HuH-7.5 (cell line): ENCODE data around the gene SPINT1.

Experiments
- DNase-seq: peaks from one replicate; pipeline ENCODE4 v3.0.0; 2011; ENCODE audit warnings: low spot score

The SPINT1 gene

GRCh38 chr15:40893019-40893670, 49.3 kb downstream of the SPINT1 start:
- DNase-seq: no peak

- peak; percentile 73 for DNase-seq
Observed at GRCh38 chr15:40893733-40894680, 50.2 kb downstream of the SPINT1 start, which contains the start of gene VPS18. TSS of gene VPS18 (plus strand) at chr15:40894450. CDS start at chr15:40894769, 319 bp downstream.

GRCh38 chr15:40894681-40895448, 51.0 kb downstream of the SPINT1 start:
- peak; percentile 75 for DNase-seq

- no peak for DNase-seq
Observed at GRCh38 chr15:40899536-40900207, 55.8 kb downstream of the SPINT1 start.

DNA sequence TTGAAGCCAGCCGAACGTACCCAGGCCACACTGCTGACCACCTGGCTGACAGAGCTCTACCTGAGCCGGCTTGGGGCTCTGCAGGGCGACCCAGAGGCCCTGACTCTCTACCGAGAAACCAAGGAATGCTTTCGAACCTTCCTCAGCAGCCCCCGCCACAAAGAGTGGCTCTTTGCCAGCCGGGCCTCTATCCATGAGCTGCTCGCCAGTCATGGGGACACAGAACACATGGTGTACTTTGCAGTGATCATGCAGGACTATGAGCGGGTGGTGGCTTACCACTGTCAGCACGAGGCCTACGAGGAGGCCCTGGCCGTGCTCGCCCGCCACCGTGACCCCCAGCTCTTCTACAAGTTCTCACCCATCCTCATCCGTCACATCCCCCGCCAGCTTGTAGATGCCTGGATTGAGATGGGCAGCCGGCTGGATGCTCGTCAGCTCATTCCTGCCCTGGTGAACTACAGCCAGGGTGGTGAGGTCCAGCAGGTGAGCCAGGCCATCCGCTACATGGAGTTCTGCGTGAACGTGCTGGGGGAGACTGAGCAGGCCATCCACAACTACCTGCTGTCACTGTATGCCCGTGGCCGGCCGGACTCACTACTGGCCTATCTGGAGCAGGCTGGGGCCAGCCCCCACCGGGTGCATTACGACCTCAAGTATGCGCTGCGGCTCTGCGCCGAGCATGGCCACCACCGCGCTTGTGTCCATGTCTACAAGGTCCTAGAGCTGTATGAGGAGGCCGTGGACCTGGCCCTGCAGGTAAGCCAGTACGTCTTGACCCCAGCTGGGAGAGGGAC, 56.6 kb downstream of the SPINT1 start:
- DNase-seq: no peak

DNA sequence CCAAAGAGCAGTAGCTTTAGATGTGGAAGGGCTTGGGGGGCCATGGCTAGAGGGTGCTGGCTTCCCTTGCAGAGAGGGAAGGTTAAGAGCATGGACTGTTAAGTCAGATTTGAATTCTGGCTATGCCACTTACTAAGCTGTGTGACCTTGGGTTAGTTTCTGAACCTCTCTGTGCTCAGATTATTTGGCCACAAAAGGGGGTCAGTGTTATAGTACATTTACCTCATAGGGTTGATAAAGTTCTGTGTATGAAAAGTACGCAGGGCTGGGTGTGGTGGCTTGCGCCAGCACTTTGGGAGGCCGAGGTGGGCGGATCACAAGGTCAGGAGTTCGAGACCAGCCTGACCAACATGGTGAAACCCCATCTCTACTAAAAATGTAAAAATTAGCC, 57.2 kb downstream of the SPINT1 start:
- no peak for DNase-seq

GRCh38 chr15:40902605-40903561, 59.0 kb downstream of the SPINT1 start:
- DNase-seq: no peak

GRCh38 chr15:40904552-40905201, 60.8 kb downstream of the SPINT1 start:
- DNase-seq: no peak

DNA sequence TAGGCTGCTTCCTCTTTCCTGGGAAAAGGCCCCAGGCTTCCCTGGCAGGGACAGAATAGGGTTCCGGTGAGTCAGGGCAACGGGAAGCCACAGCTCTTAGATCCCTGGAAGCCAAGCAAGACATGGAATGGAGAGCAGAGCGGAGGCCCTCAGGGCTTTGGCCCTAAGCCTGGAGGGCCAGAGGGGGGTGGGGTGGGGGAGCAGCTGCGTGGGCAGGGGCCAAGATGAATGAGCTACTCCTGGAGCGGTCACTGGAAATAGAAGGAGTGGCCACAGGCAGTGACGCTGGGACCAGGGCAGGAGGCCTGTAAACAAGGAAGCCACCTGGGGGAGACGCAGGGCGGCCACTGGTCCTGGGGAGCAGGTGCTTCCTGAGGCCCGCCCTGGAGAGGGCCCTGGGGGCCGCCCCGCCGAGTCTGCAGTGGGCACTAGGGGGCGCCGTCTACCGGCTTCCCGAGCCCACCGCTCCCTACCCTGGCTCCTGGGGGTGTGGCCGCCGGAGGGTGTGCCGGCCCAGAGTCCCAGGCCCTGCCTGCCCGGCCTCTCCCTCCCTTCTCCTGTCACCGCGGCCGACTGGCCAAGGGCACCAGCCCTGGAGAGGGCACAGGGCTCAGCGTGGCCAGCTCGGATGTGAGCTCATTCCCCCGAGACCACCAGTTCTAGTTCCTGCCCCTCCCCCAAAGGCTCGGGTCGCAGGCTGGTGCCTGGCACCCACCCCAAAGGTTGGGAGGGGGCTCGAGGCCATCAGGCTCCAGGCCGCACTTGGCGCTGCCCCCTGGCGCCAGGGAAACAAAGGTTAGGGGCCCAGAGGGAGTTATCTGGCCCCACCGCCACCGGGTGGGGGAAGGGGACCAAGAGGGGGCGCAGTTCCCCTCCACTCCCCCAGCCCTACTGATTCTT, 62.5 kb downstream of the SPINT1 start:
- DNase-seq: peak; percentile 80

GRCh38 chr15:40906991-40907802, 63.3 kb downstream of the SPINT1 start:
- DNase-seq: no peak
